Adrenal gland (tissue), 5 donors: ENCODE results near the gene IGSF9.

Source experiments
- POLR2A ChIP-seq, 2 donors: fragments of 450-650 bp; IDR thresholded peaks; one replicate each; pipeline ENCODE4 v1.6.1; 2017; ENCODE audit warnings: antibody characterized with exemption in 2 of 2, mild to moderate bottlenecking in 2 of 2, moderate library complexity in 1 of 2
- TF ChIP-seq, protein P1 (sequence below), 6 experiments: fragments of 450-650 bp in 4 of 6; fragments of 200-600 bp in 2 of 6; sonication (generic) in 1 of 6; IDR thresholded peaks; 1 replicate in 5 of 6; 2 replicates in 1 of 6; pipeline versions ENCODE4 v1.5.1 to v1.8.0; 2016 to 2021; ENCODE audit warnings: antibody characterized with exemption in 6 of 6, mild to moderate bottlenecking in 2 of 6, moderate library complexity in 1 of 6
- donor health status: DM: no; HTN: no; CAD: no.

DNA sequence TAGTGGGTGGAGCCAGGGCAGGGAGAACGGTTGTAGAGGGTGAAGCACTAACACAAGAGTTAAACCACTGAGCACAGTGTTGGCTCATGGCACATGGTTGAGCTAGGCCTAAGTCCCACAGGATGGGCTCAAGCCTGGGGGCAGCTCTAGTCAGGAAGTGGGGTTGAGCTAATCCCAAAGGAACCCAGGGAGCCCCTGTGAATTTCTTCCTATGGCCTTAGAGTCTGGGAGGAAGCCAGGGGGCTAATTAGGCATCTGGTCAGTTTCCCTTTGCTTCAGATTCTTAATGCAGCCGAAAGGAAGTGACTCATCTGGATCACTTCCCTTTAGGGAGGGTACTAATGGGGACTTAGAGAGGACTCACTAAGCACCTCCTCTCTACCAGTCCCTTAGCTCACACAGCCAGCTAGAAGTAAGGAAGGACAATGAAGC lies 55.6 kb downstream of the IGSF9 start:
- TF ChIP-seq, protein P1, sequence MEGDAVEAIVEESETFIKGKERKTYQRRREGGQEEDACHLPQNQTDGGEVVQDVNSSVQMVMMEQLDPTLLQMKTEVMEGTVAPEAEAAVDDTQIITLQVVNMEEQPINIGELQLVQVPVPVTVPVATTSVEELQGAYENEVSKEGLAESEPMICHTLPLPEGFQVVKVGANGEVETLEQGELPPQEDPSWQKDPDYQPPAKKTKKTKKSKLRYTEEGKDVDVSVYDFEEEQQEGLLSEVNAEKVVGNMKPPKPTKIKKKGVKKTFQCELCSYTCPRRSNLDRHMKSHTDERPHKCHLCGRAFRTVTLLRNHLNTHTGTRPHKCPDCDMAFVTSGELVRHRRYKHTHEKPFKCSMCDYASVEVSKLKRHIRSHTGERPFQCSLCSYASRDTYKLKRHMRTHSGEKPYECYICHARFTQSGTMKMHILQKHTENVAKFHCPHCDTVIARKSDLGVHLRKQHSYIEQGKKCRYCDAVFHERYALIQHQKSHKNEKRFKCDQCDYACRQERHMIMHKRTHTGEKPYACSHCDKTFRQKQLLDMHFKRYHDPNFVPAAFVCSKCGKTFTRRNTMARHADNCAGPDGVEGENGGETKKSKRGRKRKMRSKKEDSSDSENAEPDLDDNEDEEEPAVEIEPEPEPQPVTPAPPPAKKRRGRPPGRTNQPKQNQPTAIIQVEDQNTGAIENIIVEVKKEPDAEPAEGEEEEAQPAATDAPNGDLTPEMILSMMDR (IDR thresholded peaks at IDR 0.05): no peak
- peak in 1 of 2 donors; percentile 16 for TF ChIP-seq POLR2A (IDR thresholded peaks at IDR 0.05)
